HepG2 (cell line): Measurements from ENCODE around the gene ASB9.

Experiments
- FOXP4 ChIP-seq: sonication (generic); formaldehyde crosslinking; IDR thresholded peaks from 2 replicates; pipeline ENCODE4 v1.4.0; 2020; ENCODE audit warnings: missing genetic modification reagents
- MXD4 ChIP-seq: IDR thresholded peaks from 2 replicates; pipeline ENCODE4 v1.6.1; 2016; ENCODE audit warnings: mild to moderate bottlenecking, missing biosample characterization, missing genetic modification reagents
- NR2C2 ChIP-seq: sonication (generic); formaldehyde crosslinking; IDR thresholded peaks from 2 replicates; pipeline ENCODE4 v1.4.0; 2020; ENCODE audit warnings: missing genetic modification reagents, mild to moderate bottlenecking, moderate library complexity, borderline replicate concordance
- POLR2AphosphoS5 ChIP-seq: IDR thresholded peaks from 2 replicates; pipeline ENCODE4 v1.6.1; 2012; ENCODE audit warnings: low read depth, low read length
- SIN3A ChIP-seq: IDR thresholded peaks from 2 replicates; pipeline ENCODE4 v1.6.1; 2011; ENCODE audit warnings: low read depth, mild to moderate bottlenecking, control low read depth, low read length, borderline replicate concordance
- SMYD3 ChIP-seq: sonication (generic); formaldehyde crosslinking; IDR thresholded peaks from 2 replicates; pipeline ENCODE4 v1.8.1; 2023; ENCODE audit warnings: mild to moderate bottlenecking, missing genetic modification reagents
- SNRNP70 ChIP-seq: fragments of 200-400 bp; formaldehyde crosslinking; IDR thresholded peaks from 2 replicates; pipeline ENCODE4 v1.6.1; 2017; ENCODE audit warnings: mild to moderate bottlenecking, low read depth, low read length, moderate library complexity
- SUZ12 ChIP-seq: fragments of 150-350 bp; IDR thresholded peaks from 2 replicates; pipeline ENCODE4 v1.6.1; 2014; ENCODE audit warnings: low read depth, low read length
- ZBTB7A ChIP-seq: sonication (generic); formaldehyde crosslinking; IDR thresholded peaks from 2 replicates; pipeline ENCODE4 v1.8.0; 2022; ENCODE audit warnings: mild to moderate bottlenecking, missing genetic modification reagents
- ZFP36 ChIP-seq: fragments of 150-350 bp; IDR thresholded peaks from 2 replicates; pipeline ENCODE4 v1.6.1; 2018; ENCODE audit warnings: borderline replicate concordance, low read length, low read depth; ENCODE audit not compliant: partially characterized antibody
- ZFP62 ChIP-seq: sonication (generic); formaldehyde crosslinking; IDR thresholded peaks from 2 replicates; pipeline ENCODE4 v1.4.0; 2020; ENCODE audit warnings: missing genetic modification reagents
- ZHX1 ChIP-seq: sonication (generic); formaldehyde crosslinking; IDR thresholded peaks from 2 replicates; pipeline ENCODE4 v1.8.1; 2022; ENCODE audit warnings: low read depth, mild to moderate bottlenecking, missing genetic modification reagents
- ZNF3 ChIP-seq: IDR thresholded peaks from 2 replicates; pipeline ENCODE4 v1.7.0; 2017; ENCODE audit warnings: inconsistent platforms
- ZNF512 ChIP-seq: sonication (generic); formaldehyde crosslinking; IDR thresholded peaks from 2 replicates; pipeline ENCODE4 v1.4.0; 2020; ENCODE audit warnings: mild to moderate bottlenecking, missing genetic modification reagents

GRCh38 chrX:15292861-15293260, 23.0 kb upstream of the ASB9 start:
- TF ChIP-seq ZFP62 (no peak), FOXP4 (CRISPR knock-in tag) (no peak), ZNF512 (CRISPR knock-in tag) (no peak), SUZ12 (no peak), SIN3A (no peak), ZHX1 (no peak), ZNF3 (CRISPR knock-in tag) (no peak), MXD4 (CRISPR knock-in tag) (no peak), NR2C2 (CRISPR knock-in tag) (no peak), ZFP36 (no peak), SMYD3 (CRISPR knock-in tag) (no peak), SNRNP70 (no peak), POLR2AphosphoS5 (no peak), ZBTB7A (CRISPR knock-in tag) (no peak)
